GM12878 (cell line): ENCODE measurements around the gene FLT3LG. TPM values are rescaled to one million over a fixed set of nuclear protein-coding genes. Genes with fewer than 3 reads are reported as not detected.
A peak's percentile ranks its signal among the peaks of the same experiment; 100 is the strongest.

Experiments
- ATAC-seq: fragments of 200-7000 bp; cut with Tn5 transposase; 3 replicates; pipeline ENCODE4 v1.9.1; 2020; ENCODE audit warnings: mild to moderate bottlenecking, moderate library complexity
- BruUV-seq: library from RNA; stranded (reverse); fragments of 400-500 nt; replicated peaks from 2 replicates; lab custom pipeline; 2021; lab: Mats Ljungman, UMichigan
- CTCF ChIA-PET: fragments of 300-600 bp; sonication (Branson Sonifier 250); formaldehyde crosslinking; extraction: SDS; loops from one replicate; lab custom pipeline; 2021; ENCODE audit warnings: inconsistent platforms; lab: Yijun Ruan, JAX
- POLR2A ChIA-PET: fragments of 350-600 bp; formaldehyde crosslinking; extraction: SDS; loops from one replicate; lab custom pipeline; 2021; ENCODE audit warnings: inconsistent platforms; lab: Charles Lee
- RAD21 ChIA-PET: fragments of 300-600 bp; sonication (Branson Sonifier 250); formaldehyde crosslinking; loops from one replicate; lab custom pipeline; 2023; ENCODE audit warnings: antibody characterized with exemption; ENCODE audit not compliant: unreplicated experiment; lab: Charles Lee
- SMC1A ChIA-PET: fragments of 300-600 bp; sonication (Branson Sonifier 250); formaldehyde crosslinking; loops from one replicate; lab custom pipeline; 2023; ENCODE audit not compliant: unreplicated experiment, uncharacterized antibody; lab: Charles Lee
- DNase-seq: peaks from one replicate; pipeline ENCODE4 v3.0.0-alpha.2; 2011; ENCODE audit warnings: low read depth, low spot score
- FAIRE-seq: peaks from 3 replicates; lab custom pipeline; 2011; peaks lifted over from hg19 to GRCh38; lab: Jason Lieb, UNC
- H2AFZ ChIP-seq: 2 replicates; pipeline ENCODE4 v1.6.0; 2011; ENCODE audit warnings: low read depth, low read length, control low read depth; ENCODE audit not compliant: control insufficient read depth
- H3K27ac ChIP-seq: 2 replicates; pipeline ENCODE4 v1.5.1; 2011; ENCODE audit warnings: control low read depth; ENCODE audit not compliant: control insufficient read depth, insufficient read depth
- H3K27me3 ChIP-seq, 2 experiments: replicated peaks in 1 of 2; 2 replicates each; pipeline versions ENCODE4 v1.6.0 to v1.6.1; 2011; ENCODE audit warnings: low read length in 1 of 2; ENCODE audit not compliant: control insufficient read depth in 2 of 2, insufficient read depth in 2 of 2
- H3K36me3 ChIP-seq, 2 experiments: 2 replicates each; pipeline ENCODE4 v1.5.1; 2011; ENCODE audit warnings: low read length in 1 of 2; ENCODE audit not compliant: control insufficient read depth in 2 of 2, insufficient read depth in 2 of 2
- H3K4me1 ChIP-seq: 2 replicates; pipeline ENCODE4 v1.6.1; 2011; ENCODE audit warnings: mild to moderate bottlenecking, low read length, moderate library complexity, mixed read lengths; ENCODE audit not compliant: control insufficient read depth, insufficient read depth
- H3K4me2 ChIP-seq: 2 replicates; pipeline ENCODE4 v1.6.0; 2011; ENCODE audit warnings: control low read depth; ENCODE audit not compliant: control insufficient read depth, insufficient read depth
- H3K4me3 ChIP-seq: fragments of 200-600 bp; sonication (generic); 2 replicates; pipeline ENCODE4 v1.5.1; 2016
- H3K79me2 ChIP-seq: 2 replicates; pipeline ENCODE4 v1.6.0; 2011; ENCODE audit warnings: low read length; ENCODE audit not compliant: control insufficient read depth, insufficient read depth
- H3K9ac ChIP-seq: 2 replicates; pipeline ENCODE4 v1.8.0; 2011; ENCODE audit warnings: low read length, control low read depth, mixed read lengths; ENCODE audit not compliant: control insufficient read depth, insufficient read depth
- H3K9me3 ChIP-seq: replicated peaks from 3 replicates; pipeline ENCODE4 v1.5.1; 2011; ENCODE audit warnings: mild to moderate bottlenecking, low read length; ENCODE audit not compliant: control insufficient read depth, insufficient read depth
- H4K20me1 ChIP-seq: 2 replicates; pipeline ENCODE4 v1.6.0; 2011; ENCODE audit not compliant: control insufficient read depth, insufficient read depth
- ATF7 ChIP-seq: fragments of 450-650 bp; IDR thresholded peaks from 2 replicates; pipeline ENCODE4 v1.6.1; 2016; ENCODE audit warnings: low read depth, mild to moderate bottlenecking
- IKZF1 ChIP-seq: fragments of 450-650 bp; conservative IDR thresholded peaks from 2 replicates; pipeline ENCODE4 v1.6.1; 2017; ENCODE audit warnings: antibody characterized with exemption, mild to moderate bottlenecking
- NFYB ChIP-seq: IDR thresholded peaks from 2 replicates; pipeline ENCODE4 v1.6.1; 2011; ENCODE audit warnings: low read depth, mild to moderate bottlenecking, low read length, improper control_type of control experiment, moderate library complexity; ENCODE audit not compliant: insufficient read depth
- POLR2A ChIP-seq: IDR thresholded peaks from 2 replicates; pipeline ENCODE4 v1.6.1; 2011; ENCODE audit warnings: low read depth, mild to moderate bottlenecking, low read length
- POLR2AphosphoS5 ChIP-seq: IDR thresholded peaks from 2 replicates; pipeline ENCODE4 v1.6.1; 2011; ENCODE audit warnings: mild to moderate bottlenecking, low read length, inconsistent platforms
- RUNX3 ChIP-seq: IDR thresholded peaks from 2 replicates; pipeline ENCODE4 v1.6.1; 2012; ENCODE audit warnings: low read length, inconsistent platforms
- SMAD5 ChIP-seq: IDR thresholded peaks from 2 replicates; pipeline ENCODE4 v1.6.1; 2016; ENCODE audit warnings: antibody characterized with exemption, low read depth
- WGBS: methylation state at CpG from one replicate; pipeline ENCODE4 v1.1.6; 2016; ENCODE audit warnings: low lambda C conversion rate; ENCODE audit not compliant: insufficient replicate concordance, insufficient coverage; ENCODE audit errors: missing lambda C conversion rate; 5-methylcytosine and 5-hydroxymethylcytosine counted together
- in situ Hi-C: fragments of 300-500 bp; cut with MboI; formaldehyde crosslinking; loops from 9 replicates; pipeline ENCODE4 v1.14.3; 2018; ENCODE audit warnings: mixed read lengths
- intact Hi-C: fragments of 100-400 bp; cut with micrococcal nuclease; formaldehyde crosslinking; loops from one replicate; pipeline ENCODE4 v1.14.2; 2022; ENCODE audit not compliant: unreplicated experiment
- polyA plus RNA-seq, 11 experiments: library from polyadenylated mRNA; depleted of rRNA in 4 of 11; unstranded in 6 of 11; stranded (reverse) in 5 of 11; fragments of >200 nt; fragmentation: Nextera tagmentation in 4 of 11; fragmentation: Illumina TruSeq in 1 of 11; extraction: Ambion mirVana in 4 of 11; extraction: Trizol in 1 of 11; gene quantifications; 1 replicate in 1 of 11; 2 replicates in 10 of 11; pipeline versions ENCODE4 v1.2.1 to v1.2.3, GENCODE V29; 2011 to 2016; ENCODE audit warnings: inconsistent platforms in 2 of 11, missing spikeins in 2 of 11, low read depth in 1 of 11
- total RNA-seq, 4 experiments: library from RNA; depleted of rRNA in 3 of 4; stranded (reverse); fragments of >200 nt in 3 of 4; fragmentation: Illumina TruSeq in 1 of 4; extraction: Trizol in 1 of 4; gene quantifications; 2 replicates each; pipeline versions ENCODE4 v1.2.1 to v1.2.3, GENCODE V29; 2013 to 2021

Gene FLT3LG
- total and polyA plus RNA-seq, 10 of the 15 experiments (the other 5 are each of a cell fraction or from before 2014, with no cell fraction given) = 0.68 to 13.1 (median 4.3) TPM

GRCh38 chr19:49490287-49491029 is 16.4 kb downstream of the FLT3LG start:
- WGBS = 45% methylated on average over 27 of the region's 27 CpGs
- no peak for TF ChIP-seq SMAD5
- TF ChIP-seq POLR2A = peak; percentile 71
- TF ChIP-seq POLR2AphosphoS5 = 0 out of 2 replicates have a peak, but pooled peaks have one; percentile 56
- TF ChIP-seq IKZF1 = no peak
- 0 out of 2 replicates have a peak, but pooled peaks have one; percentile 8 for TF ChIP-seq RUNX3
- TF ChIP-seq NFYB = no peak
- TF ChIP-seq ATF7 = no peak
- TF ChIP-seq, all 136 proteins: peak for 3
- in situ Hi-C loops = no loop called here
- no peaks in the 10 kb centered on the region for H3K27me3 ChIP-seq
- FAIRE-seq (no peak), DNase-seq (no peak), ATAC-seq (no peak)
- H3K9ac ChIP-seq = peak overlapping the region; percentile 95
- RAD21 ChIA-PET = no interaction called here
- no peaks in the 10 kb centered on the region; the same call in 1 of the 3 replicates for H3K9me3 ChIP-seq
- H3K4me1 ChIP-seq = peaks cover 16% of the 10 kb centered on the region
- peaks cover 26 to 40% of the 10 kb centered on the region in 2 experiments for H3K36me3 ChIP-seq
- SMC1A ChIA-PET = no interaction called here
- H2AFZ ChIP-seq = no peak overlapping the region
- intact Hi-C loops = no loop called here
- peaks cover 41% of the 10 kb centered on the region for H3K79me2 ChIP-seq
- peak overlapping the region; percentile 91 for H3K4me2 ChIP-seq
- peak overlapping the region; percentile 83 for H3K27ac ChIP-seq
- H4K20me1 ChIP-seq = peaks cover 13% of the 10 kb centered on the region
- CTCF ChIA-PET = no interaction called here
- H3K4me3 ChIP-seq = peak overlapping the region; percentile 97
- POLR2A ChIA-PET = interaction anchor here (1.0 kb wide), 1 partner anchor 186 kb away, joined by 3 read pairs; no protein-coding TSS in a partner anchor
- BruUV-seq = no TSS peak
